Naive B cell (primary cell): ENCODE measurements around the gene GALNT9. TPM values are rescaled to one million over a fixed set of nuclear protein-coding genes. Genes with fewer than 3 reads are reported as not detected.
"Not testable (repeated sequence)": the region's sequence is repeated elsewhere in the genome, so short reads cannot be mapped to it uniquely, and the experiment has no call there.

ENCODE experiments used
- ATAC-seq, 2 donors: fragments of 150-1000 bp; cut with Tn5 transposase; 2 replicates each; pipeline ENCODE4 v1.10.0; 2021; ENCODE audit warnings: low read depth in 2 of 2, mild to moderate bottlenecking in 2 of 2, moderate library complexity in 2 of 2
- DNase-seq: peaks from one replicate; pipeline ENCODE4 v3.0.0; 2022
- H3K27ac Mint-ChIP-seq, 6 donors: one replicate each; pipeline ENCODE4 v1.8.0; 2020 to 2022; ENCODE audit warnings: mild to moderate bottlenecking in 6 of 6, mixed read lengths in 6 of 6, moderate library complexity in 5 of 6, inconsistent platforms in 2 of 6
- H3K27me3 Mint-ChIP-seq, 3 donors: one replicate each; pipeline ENCODE4 v1.8.0; 2021 to 2022; ENCODE audit warnings: mixed read lengths in 3 of 3, mild to moderate bottlenecking in 1 of 3
- H3K36me3 Mint-ChIP-seq, 2 donors: one replicate each; pipeline ENCODE4 v1.8.0; 2020 to 2022; ENCODE audit warnings: mixed read lengths in 2 of 2, inconsistent platforms in 1 of 2, mild to moderate bottlenecking in 1 of 2
- H3K4me1 Mint-ChIP-seq, 3 donors: one replicate each; pipeline ENCODE4 v1.8.0; 2020 to 2022; ENCODE audit warnings: mixed read lengths in 3 of 3, inconsistent platforms in 1 of 3, mild to moderate bottlenecking in 1 of 3, moderate library complexity in 1 of 3
- H3K4me3 Mint-ChIP-seq, 8 donors: one replicate each; pipeline ENCODE4 v1.8.0; 2020 to 2022; ENCODE audit warnings: mild to moderate bottlenecking in 8 of 8, mixed read lengths in 8 of 8, moderate library complexity in 8 of 8, inconsistent platforms in 2 of 8
- H3K9me3 Mint-ChIP-seq, 7 donors: one replicate each; pipeline ENCODE4 v1.8.0; 2020 to 2022; ENCODE audit warnings: mixed read lengths in 7 of 7, mild to moderate bottlenecking in 5 of 7, inconsistent platforms in 2 of 7, moderate library complexity in 1 of 7
- polyA plus RNA-seq, 6 donors: library from polyadenylated mRNA; unstranded; fragments of 300-500 nt; fragmentation: Illumina TruSeq; gene quantifications; one replicate each; pipeline ENCODE4 v1.2.3, GENCODE V29; 2021; ENCODE audit warnings: low read depth in 6 of 6

Gene GALNT9
- polyA plus RNA-seq, 6 donors from 2014 or later: 0.43 to 3.0 (median 0.74) TPM; not detected in 3

DNA sequence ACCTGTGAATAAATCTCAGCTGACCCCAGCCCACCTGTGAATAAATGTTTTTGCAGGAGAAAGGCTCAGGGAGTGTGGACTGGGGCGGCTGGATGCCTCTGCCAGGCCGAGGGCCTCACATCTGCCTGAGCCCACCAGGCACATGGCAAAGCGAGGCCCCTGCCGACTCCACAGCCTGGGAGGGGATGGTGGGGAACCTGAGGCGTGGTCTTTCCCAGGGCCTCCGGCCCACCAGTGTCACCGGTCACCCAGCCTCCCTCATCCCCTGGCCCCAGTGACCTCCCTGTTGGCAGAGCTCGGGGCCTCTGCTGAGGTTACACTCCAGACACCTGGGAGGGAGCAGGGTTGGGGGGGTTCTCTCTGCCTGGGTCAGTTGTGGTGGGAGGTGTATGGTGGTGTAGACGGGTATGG is 177.0 kb downstream of the GALNT9 start:
- Mint-ChIP-seq H3K4me1 (peaks cover 0 to 4% (median 4%) of the 10 kb centered on the region in 3 donors), H3K36me3 (no peaks in the 10 kb centered on the region), H3K27ac (no peak overlapping the region), H3K4me3 (no peak overlapping the region), H3K27me3 (no peaks in the 10 kb centered on the region), H3K9me3 (no peaks in the 10 kb centered on the region)
- DNase-seq: no peak
- no peak for ATAC-seq

DNA sequence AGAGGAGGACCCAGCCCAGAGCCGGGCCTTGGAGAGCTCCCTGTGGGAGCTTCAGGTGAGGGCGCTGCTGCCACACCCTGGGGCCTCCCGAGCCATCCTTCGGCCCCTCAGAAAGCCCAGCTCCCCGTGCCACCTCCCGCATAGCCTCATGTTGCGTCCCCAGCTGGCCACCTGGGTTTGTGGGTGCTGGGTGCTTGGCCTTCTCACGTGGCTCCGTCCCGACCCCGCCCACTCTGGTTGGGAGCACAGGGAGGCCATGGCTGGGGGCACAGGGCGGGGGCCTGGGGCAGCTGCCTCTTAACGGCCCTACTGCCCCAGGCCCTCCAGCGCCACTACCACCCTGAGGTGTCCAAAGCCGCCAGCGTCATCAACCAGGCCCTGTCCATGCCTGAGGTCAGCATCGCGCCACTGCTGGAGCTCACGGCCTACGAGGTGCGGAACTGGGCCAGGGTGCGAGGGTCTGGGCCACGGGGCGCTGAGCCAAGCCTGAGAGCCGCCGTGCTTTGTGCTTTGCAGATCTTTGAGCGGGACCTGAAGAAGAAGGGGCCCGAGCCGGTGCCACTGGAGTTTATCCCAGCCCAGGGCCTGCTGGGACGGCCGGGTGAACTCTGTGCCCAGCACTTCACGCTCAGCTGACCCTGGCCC is 177.5 kb downstream of the GALNT9 start:
- no peaks in the 10 kb centered on the region for H3K9me3 Mint-ChIP-seq
- H3K36me3 Mint-ChIP-seq: no peaks in the 10 kb centered on the region
- H3K4me1 Mint-ChIP-seq: peaks cover 0 to 4% (median 4%) of the 10 kb centered on the region in 3 donors
- H3K27ac Mint-ChIP-seq: no peak overlapping the region
- no peaks in the 10 kb centered on the region for H3K27me3 Mint-ChIP-seq
- DNase-seq (no peak), ATAC-seq (no peak)
- no peak overlapping the region for H3K4me3 Mint-ChIP-seq

DNA sequence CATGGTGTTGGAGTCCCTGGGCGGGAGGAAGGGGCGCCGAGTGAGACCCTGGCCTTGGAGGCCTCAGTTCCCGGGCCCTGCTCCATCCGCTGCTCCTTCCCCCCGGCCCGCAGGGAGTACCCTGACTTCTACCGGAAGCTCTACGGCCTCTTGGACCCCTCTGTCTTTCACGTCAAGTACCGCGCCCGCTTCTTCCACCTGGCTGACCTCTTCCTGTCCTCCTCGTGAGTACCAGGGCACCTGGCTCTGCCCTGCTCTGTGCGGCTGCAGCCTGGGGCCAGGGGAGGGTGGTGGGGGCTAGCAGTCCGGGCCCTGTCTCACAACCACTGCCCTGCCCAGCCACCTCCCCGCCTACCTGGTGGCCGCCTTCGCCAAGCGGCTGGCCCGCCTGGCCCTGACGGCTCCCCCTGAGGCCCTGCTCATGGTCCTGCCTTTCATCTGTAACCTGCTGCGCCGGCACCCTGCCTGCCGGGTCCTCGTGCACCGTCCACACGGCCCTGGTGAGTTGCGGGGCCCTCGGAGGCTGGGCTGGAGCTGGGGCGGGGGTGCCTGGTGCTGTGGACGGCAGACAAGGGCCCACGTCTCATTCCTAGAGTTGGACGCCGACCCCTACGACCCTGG is 178.1 kb downstream of the GALNT9 start:
- no peaks in the 10 kb centered on the region for H3K36me3 Mint-ChIP-seq
- H3K4me3 Mint-ChIP-seq: no peak overlapping the region
- no peaks in the 10 kb centered on the region for H3K27me3 Mint-ChIP-seq
- H3K27ac Mint-ChIP-seq: no peak overlapping the region
- peaks cover 3 to 9% (median 6%) of the 10 kb centered on the region in 3 donors for H3K4me1 Mint-ChIP-seq
- H3K9me3 Mint-ChIP-seq: no peaks in the 10 kb centered on the region
- DNase-seq (no peak), ATAC-seq (no peak)

DNA sequence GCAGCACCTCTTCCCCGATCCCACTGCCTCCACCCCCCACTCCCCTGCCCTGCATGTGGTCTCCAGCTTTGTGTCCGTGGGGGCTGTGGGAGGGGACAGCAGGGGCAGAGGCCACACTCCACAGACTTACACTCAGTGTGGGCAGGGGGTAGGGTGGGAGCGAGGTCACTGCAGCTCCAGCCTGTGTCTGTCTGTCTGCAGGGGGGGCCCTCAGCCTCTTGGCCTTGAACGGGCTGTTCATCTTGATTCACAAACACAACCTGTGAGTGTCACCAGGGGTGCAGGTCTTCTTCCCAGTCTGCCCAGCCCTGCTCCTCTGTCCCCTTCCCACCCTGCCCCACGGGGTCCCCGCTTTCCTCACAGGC is 178.6 kb downstream of the GALNT9 start:
- DNase-seq (no peak), ATAC-seq (no peak)
- H3K27ac Mint-ChIP-seq: no peak overlapping the region
- no peaks in the 10 kb centered on the region for H3K27me3 Mint-ChIP-seq
- H3K36me3 Mint-ChIP-seq: no peaks in the 10 kb centered on the region
- peaks cover 8 to 14% (median 11%) of the 10 kb centered on the region in 3 donors for H3K4me1 Mint-ChIP-seq
- no peak overlapping the region for H3K4me3 Mint-ChIP-seq
- H3K9me3 Mint-ChIP-seq: no peaks in the 10 kb centered on the region

DNA sequence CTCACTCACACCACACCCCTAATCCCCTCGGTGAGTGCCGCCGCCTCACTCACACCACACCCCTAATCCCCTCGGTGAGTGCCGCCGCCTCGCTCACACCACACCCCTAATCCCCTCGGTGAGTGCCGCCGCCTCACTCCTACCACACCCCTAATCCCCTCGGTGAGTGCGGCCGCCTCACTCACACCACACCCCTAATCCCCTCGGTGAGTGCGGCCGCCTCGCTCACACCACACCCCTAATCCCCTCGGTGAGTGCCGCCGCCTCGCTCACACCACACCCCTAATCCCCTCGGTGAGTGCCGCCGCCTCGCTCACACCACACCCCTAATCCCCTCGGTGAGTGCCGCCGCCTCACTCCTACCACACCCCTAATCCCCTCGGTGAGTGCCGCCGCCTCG is 179.9 kb downstream of the GALNT9 start:
- not testable (repeated sequence) for H3K4me3 Mint-ChIP-seq, DNase-seq, H3K27ac Mint-ChIP-seq, H3K9me3 Mint-ChIP-seq, H3K36me3 Mint-ChIP-seq, ATAC-seq, H3K27me3 Mint-ChIP-seq
- peaks cover 18 to 26% (median 22%) of the 10 kb centered on the region in 3 donors for H3K4me1 Mint-ChIP-seq

DNA sequence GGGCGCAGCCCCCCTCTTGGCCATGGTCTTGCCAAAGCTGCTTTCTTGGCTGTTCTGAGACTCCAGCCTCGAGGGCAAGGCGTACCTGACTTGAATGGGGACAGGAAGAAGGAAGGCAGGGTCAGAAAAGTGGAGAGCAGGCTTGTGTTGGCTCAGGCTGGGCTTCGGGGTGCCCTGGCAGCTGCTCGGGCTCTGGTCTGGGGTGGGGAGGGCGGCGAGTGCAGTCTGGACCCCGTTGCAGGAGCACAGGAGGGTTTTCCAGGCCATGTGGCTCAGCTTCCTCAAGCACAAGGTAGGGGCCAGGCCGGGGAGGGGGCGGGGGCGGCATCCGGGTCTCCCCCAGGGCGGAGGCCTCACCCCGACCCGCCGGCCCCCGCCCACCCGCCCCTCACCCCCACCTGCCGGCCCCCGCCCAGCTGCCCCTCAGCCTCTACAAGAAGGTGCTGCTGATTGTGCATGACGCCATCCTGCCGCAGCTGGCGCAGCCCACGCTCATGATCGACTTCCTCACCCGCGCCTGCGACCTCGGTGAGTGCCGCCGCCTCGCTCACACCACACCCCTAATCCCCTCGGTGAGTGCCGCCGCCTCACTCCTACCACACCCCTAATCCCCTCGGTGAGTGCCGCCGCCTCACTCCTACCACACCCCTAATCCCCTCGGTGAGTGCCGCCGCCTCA is 180.9 kb downstream of the GALNT9 start:
- no peak overlapping the region for H3K4me3 Mint-ChIP-seq
- ATAC-seq (no peak), DNase-seq (no peak)
- no peaks in the 10 kb centered on the region for H3K9me3 Mint-ChIP-seq
- H3K4me1 Mint-ChIP-seq: peaks cover 20 to 28% (median 22%) of the 10 kb centered on the region in 3 donors
- peak overlapping the region in 1 of 6 donors; percentile 60 for H3K27ac Mint-ChIP-seq
- H3K36me3 Mint-ChIP-seq: no peaks in the 10 kb centered on the region
- H3K27me3 Mint-ChIP-seq: no peaks in the 10 kb centered on the region

DNA sequence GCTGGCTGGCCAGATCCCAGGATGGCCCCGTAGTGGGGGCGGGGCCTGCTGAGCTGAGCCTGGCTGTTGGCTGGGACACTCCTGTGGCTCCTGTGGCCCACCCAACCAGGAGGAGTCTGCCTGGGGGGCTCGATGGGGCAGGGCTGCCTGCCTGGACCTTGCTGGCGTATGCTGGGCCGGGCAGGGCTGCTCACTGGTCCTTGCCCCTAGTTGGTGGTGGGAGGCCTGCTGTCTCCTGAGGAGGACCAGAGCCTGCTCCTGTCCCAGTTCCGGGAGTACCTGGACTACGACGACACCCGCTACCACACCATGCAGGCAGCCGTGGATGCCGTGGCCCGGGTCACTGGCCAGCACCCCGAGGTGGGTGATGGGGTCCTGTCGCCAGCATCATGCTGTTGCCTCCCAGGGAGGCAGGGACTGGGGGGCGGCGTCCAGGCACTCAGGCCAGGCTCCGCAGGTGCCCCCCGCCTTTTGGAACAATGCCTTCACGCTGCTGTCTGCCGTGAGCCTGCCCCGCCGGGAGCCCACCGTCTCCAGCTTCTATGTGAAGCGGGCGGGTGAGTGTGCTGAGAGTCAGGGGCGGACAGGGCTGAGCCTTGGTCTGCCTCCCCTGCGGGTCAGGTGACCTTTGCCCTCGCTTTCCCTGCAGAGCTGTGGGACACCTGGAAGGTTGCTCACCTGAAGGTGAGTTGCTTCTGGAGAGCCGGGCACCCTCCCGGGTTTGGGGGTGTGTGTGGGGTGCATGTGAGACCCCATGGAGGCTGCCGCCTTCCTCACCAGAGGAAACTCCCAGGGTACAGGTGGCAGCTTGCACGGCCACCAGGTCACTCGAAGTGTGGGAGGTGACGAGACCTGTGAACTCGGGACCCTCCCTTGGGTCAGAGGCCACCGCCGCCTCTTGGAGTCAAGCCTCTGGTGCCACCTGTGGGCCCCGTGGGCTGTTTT is 181.7 kb downstream of the GALNT9 start:
- ATAC-seq: no peak
- Mint-ChIP-seq H3K9me3 (no peaks in the 10 kb centered on the region), H3K36me3 (no peaks in the 10 kb centered on the region), H3K27me3 (no peaks in the 10 kb centered on the region), H3K4me1 (peaks cover 26 to 28% (median 27%) of the 10 kb centered on the region in 3 donors), H3K4me3 (no peak overlapping the region), H3K27ac (no peak overlapping the region)
- DNase-seq: no peak

DNA sequence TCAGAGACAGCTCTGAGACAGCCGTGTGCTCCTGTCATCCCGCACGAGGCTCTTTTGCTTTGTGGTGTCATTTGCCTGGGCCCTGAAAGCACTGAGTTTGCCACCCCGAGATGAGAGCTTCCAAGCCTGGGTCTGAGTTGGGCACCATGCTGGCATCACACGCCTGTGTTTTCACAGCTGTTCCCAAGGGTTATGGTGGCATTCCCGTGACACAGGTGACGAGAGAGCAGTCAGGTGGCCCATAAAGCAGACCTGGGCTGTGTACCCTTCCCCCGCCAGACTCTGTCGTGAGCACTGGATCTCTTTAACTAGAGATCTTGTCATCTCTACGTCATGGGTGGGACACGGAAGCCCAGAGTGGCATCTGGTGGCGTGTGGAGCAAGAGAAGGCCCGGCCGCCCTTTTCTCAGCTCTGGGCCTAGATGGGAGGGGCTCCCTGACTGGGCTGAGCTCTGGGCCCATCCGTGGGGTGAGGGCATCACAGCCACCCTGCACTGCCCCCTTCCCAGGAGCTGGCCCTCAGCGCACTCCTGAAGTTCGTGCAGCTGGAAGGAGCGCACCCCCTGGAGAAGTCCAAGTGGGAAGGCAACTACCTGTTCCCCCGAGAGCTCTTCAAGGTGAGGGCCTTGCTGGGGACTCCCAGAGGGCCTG is 182.5 kb downstream of the GALNT9 start:
- no peaks in the 10 kb centered on the region for H3K27me3 Mint-ChIP-seq
- peaks cover 26 to 28% (median 27%) of the 10 kb centered on the region in 3 donors for H3K4me1 Mint-ChIP-seq
- H3K27ac Mint-ChIP-seq: peak overlapping the region in 1 of 6 donors; percentile 24
- DNase-seq: no peak
- no peaks in the 10 kb centered on the region for H3K36me3 Mint-ChIP-seq
- no peaks in the 10 kb centered on the region for H3K9me3 Mint-ChIP-seq
- H3K4me3 Mint-ChIP-seq: peak overlapping the region in 3 of 8 donors; percentile 68 to 98 (median 91)
- ATAC-seq: no peak

Other genes starting within 250 kb of the GALNT9 start
- 10 to 100 TPM in 1 of 6 donors, 1 to 10 TPM in 4, not detected in 1; 7.1 to 14.9 (median 7.6) TPM for gene DDX51, start 185.3 kb downstream of the GALNT9 start, polyA plus RNA-seq
- gene NOC4L, start 185.1 kb downstream of the GALNT9 start, polyA plus RNA-seq: 10 to 100 TPM; 19.1 to 26.4 (median 24.1) TPM
- 1 to 10 TPM in 5 of 6 donors, under 1 TPM in 1; 0.60 to 5.8 (median 2.9) TPM for gene FBRSL1, start 160.6 kb upstream of the GALNT9 start, polyA plus RNA-seq